WTC11 (cell line): ENCODE measurements around the gene SUB1. TPM values are rescaled to one million over a fixed set of nuclear protein-coding genes. Genes with fewer than 3 reads are reported as not detected.

Source experiments
- ATAC-seq: fragments of 200-7000 bp; cut with Tn5 transposase; 2 replicates; pipeline ENCODE4 v1.10.0; 2021; ENCODE audit warnings: mild to moderate bottlenecking, moderate library complexity
- CTCF ChIA-PET: fragments of 300-600 bp; sonication (Branson Sonifier 250); formaldehyde crosslinking; loops from one replicate; lab custom pipeline; 2021; ENCODE audit warnings: antibody characterized with exemption; lab: Charles Lee
- POLR2A ChIA-PET: fragments of 350-600 bp; sonication (Branson Sonifier 250); formaldehyde crosslinking; loops from one replicate; lab custom pipeline; 2021; ENCODE audit warnings: antibody characterized with exemption; lab: Charles Lee
- DNase-seq: peaks from one replicate; pipeline ENCODE4 v3.0.0; 2021; ENCODE audit warnings: low spot score
- H3K27ac Mint-ChIP-seq: 2 replicates; pipeline ENCODE4 v1.8.0; 2021; ENCODE audit warnings: mixed read lengths
- H3K27me3 Mint-ChIP-seq: 2 replicates; pipeline ENCODE4 v1.8.0; 2021; ENCODE audit warnings: low read depth, mild to moderate bottlenecking, moderate library complexity, mixed read lengths
- H3K36me3 Mint-ChIP-seq: 2 replicates; pipeline ENCODE4 v1.8.0; 2021; ENCODE audit warnings: mixed read lengths
- H3K4me1 Mint-ChIP-seq: 2 replicates; pipeline ENCODE4 v1.8.0; 2022; ENCODE audit warnings: mixed read lengths
- H3K4me3 Mint-ChIP-seq: 2 replicates; pipeline ENCODE4 v1.8.0; 2021; ENCODE audit warnings: mild to moderate bottlenecking, moderate library complexity, mixed read lengths
- H3K9me3 Mint-ChIP-seq: 2 replicates; pipeline ENCODE4 v1.8.0; 2021; ENCODE audit warnings: mixed read lengths
- AR ChIP-seq: fragments of 250-450 bp; sonication (Bioruptor Pico); IDR thresholded peaks from 2 replicates; pipeline ENCODE4 v1.9.0; 2021; ENCODE audit warnings: mild to moderate bottlenecking
- ATF6 ChIP-seq: sonication (generic); formaldehyde crosslinking; IDR thresholded peaks from 2 replicates; pipeline ENCODE4 v1.8.1; 2023; ENCODE audit warnings: mild to moderate bottlenecking, missing genetic modification reagents
- OVOL2 ChIP-seq: fragments of 250-450 bp; sonication (Bioruptor Pico); IDR thresholded peaks from 2 replicates; pipeline ENCODE4 v1.9.0; 2021; ENCODE audit warnings: mild to moderate bottlenecking, borderline replicate concordance
- PRDM15 ChIP-seq: sonication (generic); formaldehyde crosslinking; IDR thresholded peaks from 2 replicates; pipeline ENCODE4 v1.8.0; 2022; ENCODE audit warnings: missing genetic modification reagents
- TEAD1 ChIP-seq: sonication (generic); formaldehyde crosslinking; IDR thresholded peaks from 2 replicates; pipeline ENCODE4 v1.8.0; 2022; ENCODE audit warnings: mild to moderate bottlenecking, missing genetic modification reagents
- ZBTB43 ChIP-seq: sonication (generic); formaldehyde crosslinking; IDR thresholded peaks from 2 replicates; pipeline ENCODE4 v1.8.1; 2023; ENCODE audit warnings: mild to moderate bottlenecking, missing genetic modification reagents
- ZNF263 ChIP-seq: sonication (generic); formaldehyde crosslinking; IDR thresholded peaks from 2 replicates; pipeline ENCODE4 v1.8.1; 2022; ENCODE audit warnings: low read depth, mild to moderate bottlenecking, moderate library complexity, missing genetic modification reagents
- ZNF281 ChIP-seq: sonication (generic); formaldehyde crosslinking; IDR thresholded peaks from 2 replicates; pipeline ENCODE4 v1.8.0; 2023; ENCODE audit warnings: mild to moderate bottlenecking, missing genetic modification reagents
- ZNF671 ChIP-seq: fragments of 250-450 bp; sonication (Bioruptor Pico); IDR thresholded peaks from 2 replicates; pipeline ENCODE4 v1.8.0; 2021; ENCODE audit warnings: mild to moderate bottlenecking
- total RNA-seq: library from RNA; stranded (reverse); gene quantifications from 3 replicates; pipeline ENCODE4 v1.2.3, GENCODE V29; 2021

The SUB1 gene
- total RNA-seq, 1 experiment from 2014 or later = 258 TPM

GRCh38 chr5:32642276-32643002 lies 57.1 kb downstream of the SUB1 start:
- no peaks in the 10 kb centered on the region for H3K36me3 Mint-ChIP-seq
- no peak overlapping the region for H3K4me3 Mint-ChIP-seq
- CTCF ChIA-PET = no interaction called here
- no peaks in the 10 kb centered on the region for H3K4me1 Mint-ChIP-seq
- no peak for ATAC-seq
- no peaks in the 10 kb centered on the region for H3K27me3 Mint-ChIP-seq
- TF ChIP-seq TEAD1 (CRISPR knock-in tag) (no peak), OVOL2 (CRISPR knock-in tag) (no peak), ZNF281 (CRISPR knock-in tag) (no peak), ZNF263 (CRISPR knock-in tag) (no peak), ZBTB43 (no peak), AR (CRISPR knock-in tag) (no peak), ATF6 (CRISPR knock-in tag) (no peak), ZNF671 (no peak)
- no peak overlapping the region for H3K27ac Mint-ChIP-seq
- POLR2A ChIA-PET = no interaction called here
- H3K9me3 Mint-ChIP-seq = no peaks in the 10 kb centered on the region; the same call in 1 of the 2 replicates
- DNase-seq = no peak

GRCh38 chr5:32645246-32645645 lies 59.9 kb downstream of the SUB1 start:
- POLR2A ChIA-PET = no interaction called here
- Mint-ChIP-seq H3K9me3 (no peaks in the 10 kb centered on the region; the same call in 1 of the 2 replicates), H3K4me1 (no peaks in the 10 kb centered on the region)
- ATAC-seq = no peak
- TF ChIP-seq PRDM15 (CRISPR knock-in tag) = no peak
- TF ChIP-seq, all 79 proteins: peak for 0
- H3K27me3 Mint-ChIP-seq = no peaks in the 10 kb centered on the region
- CTCF ChIA-PET = no interaction called here
- no peak overlapping the region for H3K4me3 Mint-ChIP-seq
- no peak overlapping the region for H3K27ac Mint-ChIP-seq
- no peak for DNase-seq
- H3K36me3 Mint-ChIP-seq = no peaks in the 10 kb centered on the region
